H1 (cell line): Measurements from ENCODE around the gene PFDN1. TPM values are rescaled to one million over a fixed set of nuclear protein-coding genes. Genes with fewer than 3 reads are reported as not detected.

Source experiments
- GABPA ChIP-seq: IDR thresholded peaks from 2 replicates; pipeline ENCODE4 v1.6.1; 2011; ENCODE audit warnings: mild to moderate bottlenecking, low read length, moderate library complexity, borderline replicate concordance; ENCODE audit not compliant: insufficient read depth
- HDAC2 ChIP-seq, 2 experiments: fragments of 300-600 bp in 1 of 2; sonication (generic) in 1 of 2; IDR thresholded peaks; 2 replicates each; pipeline ENCODE4 v1.6.1; 2011 to 2012; ENCODE audit warnings: low read depth in 2 of 2, low read length in 2 of 2, mild to moderate bottlenecking in 2 of 2, moderate library complexity in 2 of 2, borderline replicate concordance in 1 of 2, inconsistent platforms in 1 of 2
- KDM5A ChIP-seq: fragments of 200-600 bp; IDR thresholded peaks from 2 replicates; pipeline ENCODE4 v1.7.1; 2012; ENCODE audit warnings: mild to moderate bottlenecking, low read length, inconsistent platforms, mixed read lengths
- SAP30 ChIP-seq: fragments of 300-600 bp; sonication (generic); IDR thresholded peaks from 2 replicates; pipeline ENCODE4 v1.7.1; 2012; ENCODE audit warnings: low read length, moderate library complexity, mild to moderate bottlenecking, inconsistent platforms; ENCODE audit not compliant: insufficient read depth, insufficient replicate concordance
- SIX5 ChIP-seq: IDR thresholded peaks from 2 replicates; pipeline ENCODE4 v1.6.1; 2011; ENCODE audit warnings: mild to moderate bottlenecking, low read depth, low read length
- ZNF274 ChIP-seq: IDR thresholded peaks from 2 replicates; pipeline ENCODE4 v1.7.0; 2012; ENCODE audit warnings: low read length, borderline replicate concordance; ENCODE audit errors: extremely low read depth
- polyA plus RNA-seq, 7 experiments: library from polyadenylated mRNA; depleted of rRNA in 3 of 7; stranded (reverse) in 5 of 7; unstranded in 2 of 7; fragments of >200 nt in 5 of 7; fragments of 200-250 nt in 2 of 7; gene quantifications; 1 replicate in 5 of 7; 2 replicates in 1 of 7; 4 replicates in 1 of 7; pipeline versions ENCODE4 v1.2.1 to v1.2.3, GENCODE V29; 2011 to 2013; ENCODE audit warnings: missing spikeins in 2 of 7, mixed read lengths in 2 of 7
- total RNA-seq: library from RNA; stranded (reverse); fragmentation: NEBNext Ultra II Directional; extraction: Animal tissue kit (Norgen Biotek cat#: 25700); gene quantifications from 2 replicates; pipeline ENCODE4 v1.2.1, GENCODE V29; 2021

PFDN1 gene
- total and polyA plus RNA-seq, 2 of the 8 experiments (the other 6 are each of a cell fraction or from before 2014, with no cell fraction given): 53.0 to 89.6 TPM

- TF ChIP-seq ZNF274: no peak
- no peak for TF ChIP-seq SAP30
- TF ChIP-seq KDM5A: no peak
- no peak for TF ChIP-seq HDAC2 (IDR thresholded peaks at IDR 0.05; ENCODE audit: borderline replicate concordance in 1 of 2, low read depth in 2 of 2, low read length in 2 of 2)
- no peak for TF ChIP-seq SIX5
- TF ChIP-seq GABPA: no peak
These were observed 24.7 kb upstream of the PFDN1 start (continued) for GRCh38 chr5:140327589-140327988.
